ENCODE data around the gene SMIM32. TPM values are rescaled to one million over a fixed set of nuclear protein-coding genes. Genes with fewer than 3 reads are reported as not detected.

The SMIM32 gene
- total RNA-seq, 1 donor from 2014 or later, result not detected

- intact Hi-C loops (cut with DNase I), result no loop called here
- DNase-seq (ENCODE audit: low spot score), result no peak
These were observed 47.9 kb downstream of the SMIM32 start for GRCh38 chr5:136145030-136145429.

GRCh38 chr5:136143763-136144162 is 49.2 kb downstream of the SMIM32 start:
- intact Hi-C loops (cut with DNase I), result no loop called here
- no peak for DNase-seq (ENCODE audit: low spot score)

- no peak for DNase-seq (ENCODE audit: low spot score)
- intact Hi-C loops (cut with DNase I), result no loop called here
These were observed 49.6 kb downstream of the SMIM32 start for GRCh38 chr5:136143312-136143711.

- intact Hi-C loops (cut with DNase I), result no loop called here
- no peak for DNase-seq (ENCODE audit: low spot score)
These were observed 51.4 kb downstream of the SMIM32 start for GRCh38 chr5:136141561-136141960.

Other genes with a start within 250 kb of the SMIM32 start
- not detected for gene LECT2, start 238.2 kb downstream of the SMIM32 start, total RNA-seq
- gene TGFBI, start 164.2 kb downstream of the SMIM32 start, total RNA-seq, result 46.9 TPM
- 45.9 TPM for gene SMAD5, start 60.3 kb downstream of the SMIM32 start, total RNA-seq
- gene TRPC7, start 172.4 kb upstream of the SMIM32 start, total RNA-seq, result not detected